Glutamatergic neuron (in vitro differentiated cells): ENCODE data around the gene RND1. TPM values are rescaled to one million over a fixed set of nuclear protein-coding genes. Genes with fewer than 3 reads are reported as not detected.

Source experiments
- DNase-seq: peaks from one replicate; pipeline ENCODE4 v3.0.0; 2022
- H3K27ac Mint-ChIP-seq: one replicate; pipeline ENCODE4 v1.8.0; 2020; ENCODE audit warnings: mild to moderate bottlenecking, mixed read lengths, inconsistent platforms; ENCODE audit not compliant: unreplicated experiment
- H3K27me3 Mint-ChIP-seq: one replicate; pipeline ENCODE4 v1.8.0; 2020; ENCODE audit warnings: mild to moderate bottlenecking, moderate library complexity, mixed read lengths, inconsistent platforms; ENCODE audit not compliant: unreplicated experiment
- H3K36me3 Mint-ChIP-seq: one replicate; pipeline ENCODE4 v1.8.0; 2020; ENCODE audit warnings: mild to moderate bottlenecking, mixed read lengths, inconsistent platforms; ENCODE audit not compliant: unreplicated experiment
- H3K4me1 Mint-ChIP-seq: one replicate; pipeline ENCODE4 v1.8.0; 2020; ENCODE audit warnings: mild to moderate bottlenecking, low read depth, mixed read lengths, inconsistent platforms; ENCODE audit not compliant: unreplicated experiment
- H3K4me3 Mint-ChIP-seq: one replicate; pipeline ENCODE4 v1.8.0; 2020; ENCODE audit warnings: mild to moderate bottlenecking, mixed read lengths, inconsistent platforms; ENCODE audit not compliant: unreplicated experiment
- H3K9me3 Mint-ChIP-seq: one replicate; pipeline ENCODE4 v1.8.0; 2020; ENCODE audit warnings: mild to moderate bottlenecking, moderate library complexity, mixed read lengths, inconsistent platforms; ENCODE audit not compliant: unreplicated experiment
- total RNA-seq: library from RNA; stranded (reverse); fragmentation: NEBNext Ultra II Directional; extraction: Animal tissue kit (Norgen Biotek cat#: 25700); gene quantifications from one replicate; pipeline ENCODE4 v1.2.1, GENCODE V29; 2021; ENCODE audit not compliant: unreplicated experiment
- TF ChIP-seq, protein P1 (sequence below): fragments of 200-600 bp; sonication (generic); IDR thresholded peaks from one replicate; pipeline ENCODE4 v1.5.0; 2021; ENCODE audit not compliant: partially characterized antibody, unreplicated experiment

The RND1 gene
- total RNA-seq, 1 donor from 2014 or later: 1.8 TPM

DNA sequence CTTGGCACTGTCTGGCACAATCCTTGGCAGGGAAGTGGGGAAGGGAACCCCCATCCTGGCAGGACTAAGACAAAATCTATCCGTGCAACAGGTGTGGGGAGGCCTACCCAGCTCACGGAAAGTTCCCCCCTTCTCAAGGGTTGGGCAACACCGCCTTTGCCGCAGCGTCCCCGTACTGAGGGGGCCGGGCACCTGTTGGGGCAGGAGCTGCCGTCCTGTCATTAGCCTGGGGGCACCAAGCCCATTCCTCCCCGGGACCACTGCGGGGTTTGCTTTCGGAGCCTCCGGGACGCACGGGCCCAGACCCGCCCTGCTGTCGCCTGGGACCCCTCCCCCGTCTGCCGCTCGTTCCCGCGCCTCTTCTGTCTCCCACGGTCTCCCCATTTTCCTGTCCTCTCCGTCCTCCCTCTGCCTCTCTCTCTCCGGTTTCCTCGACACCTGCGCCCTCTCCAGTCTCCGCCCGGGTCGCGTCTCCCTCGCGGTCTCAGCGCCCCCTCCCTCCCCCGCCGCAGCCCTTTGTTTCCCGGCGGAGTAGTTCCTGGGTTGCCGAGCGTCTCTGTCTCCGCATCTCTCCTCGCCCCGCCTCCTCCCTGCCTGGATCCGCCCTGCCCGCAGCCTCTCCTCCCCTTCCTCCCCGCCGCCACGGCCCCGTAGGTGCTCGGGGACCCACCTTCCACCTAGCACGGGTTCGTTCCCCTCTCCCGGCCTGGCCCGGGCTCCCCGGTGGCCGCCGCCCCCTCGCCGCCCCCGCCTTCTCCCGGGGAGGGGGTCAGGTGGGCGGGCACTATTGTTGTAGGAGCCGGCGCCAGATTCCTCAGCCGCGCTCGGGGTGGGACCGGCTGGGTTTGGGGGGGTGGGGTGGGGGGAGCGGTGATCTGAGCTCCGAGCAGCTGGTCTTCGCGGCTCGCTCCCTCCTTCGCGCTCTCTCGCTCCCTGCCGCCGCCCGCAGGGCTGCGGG, 47.5 kb downstream of the RND1 start, which contains the start of gene CACNB3:
CACNB3 (plus strand) TSS at position 624 of the 958 bp plus-strand sequence. CDS start 434 bp downstream, outside the sequence.
- TF ChIP-seq, protein P1, sequence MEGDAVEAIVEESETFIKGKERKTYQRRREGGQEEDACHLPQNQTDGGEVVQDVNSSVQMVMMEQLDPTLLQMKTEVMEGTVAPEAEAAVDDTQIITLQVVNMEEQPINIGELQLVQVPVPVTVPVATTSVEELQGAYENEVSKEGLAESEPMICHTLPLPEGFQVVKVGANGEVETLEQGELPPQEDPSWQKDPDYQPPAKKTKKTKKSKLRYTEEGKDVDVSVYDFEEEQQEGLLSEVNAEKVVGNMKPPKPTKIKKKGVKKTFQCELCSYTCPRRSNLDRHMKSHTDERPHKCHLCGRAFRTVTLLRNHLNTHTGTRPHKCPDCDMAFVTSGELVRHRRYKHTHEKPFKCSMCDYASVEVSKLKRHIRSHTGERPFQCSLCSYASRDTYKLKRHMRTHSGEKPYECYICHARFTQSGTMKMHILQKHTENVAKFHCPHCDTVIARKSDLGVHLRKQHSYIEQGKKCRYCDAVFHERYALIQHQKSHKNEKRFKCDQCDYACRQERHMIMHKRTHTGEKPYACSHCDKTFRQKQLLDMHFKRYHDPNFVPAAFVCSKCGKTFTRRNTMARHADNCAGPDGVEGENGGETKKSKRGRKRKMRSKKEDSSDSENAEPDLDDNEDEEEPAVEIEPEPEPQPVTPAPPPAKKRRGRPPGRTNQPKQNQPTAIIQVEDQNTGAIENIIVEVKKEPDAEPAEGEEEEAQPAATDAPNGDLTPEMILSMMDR: no peak
- peaks cover 4% of the 10 kb centered on the region for H3K36me3 Mint-ChIP-seq
- H3K4me1 Mint-ChIP-seq: peaks cover 26% of the 10 kb centered on the region
- H3K4me3 Mint-ChIP-seq: peak within 1 kb of the TSS; percentile 95
- H3K27me3 Mint-ChIP-seq: peaks cover 20% of the 10 kb centered on the region
- DNase-seq: peak; percentile 95
- peak within 1 kb of the TSS; percentile 94 for H3K27ac Mint-ChIP-seq
- peaks cover 11% of the 10 kb centered on the region for H3K9me3 Mint-ChIP-seq

DNA sequence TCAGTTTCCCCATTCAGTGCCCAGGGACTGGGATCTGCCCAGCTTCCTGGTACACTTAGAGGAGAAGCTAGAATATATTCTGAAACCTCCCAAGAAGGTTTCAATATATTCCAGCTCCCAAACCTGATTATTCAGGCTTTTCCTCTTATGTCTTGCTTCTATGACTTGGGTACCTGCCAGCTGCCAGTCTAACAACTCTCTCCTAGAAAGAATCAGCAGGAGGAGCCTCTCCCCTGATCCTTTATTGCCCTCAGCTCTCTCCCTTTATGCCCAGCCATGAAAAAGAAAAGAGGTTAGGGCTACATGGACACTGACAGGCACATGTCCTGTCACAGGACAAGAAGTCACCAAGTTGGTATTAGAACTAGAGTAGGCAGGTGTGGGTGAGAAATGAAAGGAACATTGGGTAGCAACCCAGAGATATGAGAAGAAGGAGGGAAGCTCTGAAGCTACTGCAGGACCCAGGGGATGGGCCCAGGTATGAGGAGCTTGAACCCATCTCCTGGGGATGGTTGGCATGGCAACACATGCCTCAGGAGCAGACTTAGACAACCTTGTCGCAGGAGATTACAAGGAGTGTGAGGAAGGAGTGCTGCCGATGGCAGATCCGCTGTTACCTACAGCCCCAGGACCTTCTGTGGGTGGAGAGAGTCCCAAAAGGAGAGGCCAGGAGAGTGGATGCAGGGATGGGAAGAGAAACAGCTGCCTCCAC, 49.4 kb downstream of the RND1 start:
- peaks cover 24% of the 10 kb centered on the region for H3K27me3 Mint-ChIP-seq
- peak overlapping the region; percentile 95 for H3K4me3 Mint-ChIP-seq
- H3K9me3 Mint-ChIP-seq: peaks cover 12% of the 10 kb centered on the region
- TF ChIP-seq, protein P1: no peak
- H3K4me1 Mint-ChIP-seq: peaks cover 25% of the 10 kb centered on the region
- no peak for DNase-seq
- peaks cover 4% of the 10 kb centered on the region for H3K36me3 Mint-ChIP-seq
- H3K27ac Mint-ChIP-seq: peak overlapping the region; percentile 34

DNA sequence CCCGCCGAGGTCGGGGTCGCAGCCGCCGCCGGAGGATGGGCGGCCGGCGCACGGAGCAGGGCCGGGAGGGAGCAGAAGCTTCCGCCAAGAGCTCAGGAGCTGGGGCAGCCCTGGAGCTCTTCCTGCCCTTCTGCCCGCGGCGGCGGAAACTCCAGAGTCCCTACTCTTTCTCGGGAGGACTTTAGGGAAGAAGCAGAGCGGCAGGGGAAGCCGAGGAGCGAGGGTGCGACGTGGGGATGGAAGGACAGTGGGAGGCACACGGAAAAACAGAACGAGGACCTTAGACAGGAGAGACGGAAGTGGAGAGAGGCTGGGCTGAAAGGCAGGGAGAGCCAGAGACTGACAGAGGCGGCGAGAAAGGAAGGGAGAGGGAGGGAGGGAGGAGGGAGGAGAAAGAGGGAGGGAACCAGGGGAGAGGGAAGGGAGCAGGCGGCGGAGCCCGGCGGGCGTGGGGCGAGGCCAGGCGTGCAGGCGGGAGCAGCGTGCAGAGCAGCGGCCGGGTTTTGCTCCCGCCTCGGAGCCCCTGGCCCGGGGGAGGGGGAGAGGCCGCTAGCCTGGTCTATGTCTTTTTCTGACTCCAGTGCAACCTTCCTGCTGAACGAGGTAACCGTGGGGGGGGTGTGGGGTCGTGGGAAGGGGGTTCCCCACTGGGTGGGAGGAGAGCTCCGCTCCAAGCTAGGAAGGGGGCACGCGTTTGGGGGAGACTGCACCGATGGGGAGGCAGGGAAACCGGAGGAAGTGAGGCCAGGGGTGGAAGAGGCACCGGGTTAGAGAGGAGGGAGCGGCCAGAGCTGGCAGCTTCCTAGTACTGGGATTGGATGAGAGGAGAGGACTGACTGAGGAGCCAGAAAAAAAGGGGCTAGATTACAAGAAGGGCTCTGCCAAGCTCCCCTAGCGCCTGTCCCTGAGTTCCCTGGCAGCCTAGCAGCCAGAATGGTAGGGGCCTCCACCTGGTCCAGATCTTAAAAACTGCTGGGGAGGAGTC, 50.3 kb downstream of the RND1 start:
- peak; percentile 90 for DNase-seq
- peak overlapping the region; percentile 95 for H3K4me3 Mint-ChIP-seq
- peaks cover 24% of the 10 kb centered on the region for H3K27me3 Mint-ChIP-seq
- peaks cover 31% of the 10 kb centered on the region for H3K4me1 Mint-ChIP-seq
- H3K36me3 Mint-ChIP-seq: peaks cover 4% of the 10 kb centered on the region
- peak overlapping the region; percentile 96 for H3K27ac Mint-ChIP-seq
- peaks cover 13% of the 10 kb centered on the region for H3K9me3 Mint-ChIP-seq
- TF ChIP-seq, protein P1: no peak

DNA sequence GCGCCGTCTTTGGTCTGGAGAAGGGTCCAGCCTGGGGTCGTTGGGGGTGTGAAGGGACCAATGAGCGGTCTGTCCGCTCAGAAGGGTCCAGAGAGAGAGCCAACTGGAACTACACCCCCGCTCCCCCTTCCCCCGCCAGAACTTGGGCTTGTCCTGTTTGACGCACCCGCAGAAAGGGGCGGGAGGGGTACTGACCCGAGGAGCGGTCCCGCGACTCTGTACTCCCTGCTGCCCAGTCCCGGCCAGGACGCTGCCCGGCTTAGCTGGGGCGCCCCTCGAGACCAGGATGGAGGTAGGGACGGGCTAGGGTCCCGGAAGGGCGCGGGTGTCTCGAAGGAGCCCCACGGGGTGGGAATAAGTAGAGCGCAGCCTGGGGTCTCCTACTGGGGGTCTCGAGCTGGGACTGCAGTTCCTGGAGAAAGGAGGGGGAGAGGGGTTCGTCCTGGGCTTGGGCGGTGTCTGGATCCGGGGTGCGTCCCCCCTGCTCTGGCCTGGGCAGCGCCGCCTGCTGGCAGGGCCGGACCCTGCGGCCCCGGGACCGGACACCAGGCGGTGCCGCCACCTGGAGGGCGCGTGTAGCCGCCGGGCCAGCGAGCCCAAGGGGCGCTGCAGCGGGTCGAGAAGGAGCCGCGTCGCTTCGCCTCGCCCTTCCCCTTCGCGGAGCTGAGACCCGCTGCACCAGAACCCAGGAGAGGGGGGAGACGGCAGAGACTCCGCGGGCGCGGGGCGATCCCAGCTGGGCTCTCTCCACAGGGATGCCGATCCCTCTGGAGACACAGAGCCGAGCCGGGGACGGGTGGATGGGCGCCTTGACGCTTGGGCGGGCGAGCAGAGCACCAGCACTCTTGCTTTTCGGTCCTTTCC, 51.2 kb downstream of the RND1 start:
- peak overlapping the region; percentile 95 for H3K4me3 Mint-ChIP-seq
- H3K9me3 Mint-ChIP-seq: peaks cover 18% of the 10 kb centered on the region
- peaks cover 31% of the 10 kb centered on the region for H3K4me1 Mint-ChIP-seq
- peaks cover 4% of the 10 kb centered on the region for H3K36me3 Mint-ChIP-seq
- H3K27me3 Mint-ChIP-seq: peaks cover 24% of the 10 kb centered on the region
- peak overlapping the region; percentile 48 for H3K27ac Mint-ChIP-seq
- DNase-seq: peak; percentile 94
- TF ChIP-seq, protein P1: peak; percentile 99
